ENCODE data around the gene ALDH18A1. TPM values are rescaled to one million over a fixed set of nuclear protein-coding genes. Genes with fewer than 3 reads are reported as not detected.

The ALDH18A1 gene
- total and polyA plus RNA-seq, 3 donors from 2014 or later: 25.0 to 32.5 (median 29.8) TPM

- TF ChIP-seq POLR2A (IDR thresholded peaks at IDR 0.05): no peak
- TF ChIP-seq CTCF (IDR thresholded peaks at IDR 0.05): no peak
- Histone ChIP-seq H3K36me3 (ENCODE audit: low read depth, missing control alignments) (no peaks in the 10 kb centered on the region), H3K27me3 (no peaks in the 10 kb centered on the region), H3K9me3 (no peaks in the 10 kb centered on the region), H3K4me1 (no peaks in the 10 kb centered on the region), H3K27ac (no peak overlapping the region), H3K4me3 (no peak overlapping the region)
- intact Hi-C loops (cut with DNase I; ENCODE audit: low total_unique reads): no loop called here
- WGBS, 2 donors: 100% methylated on average over 1 of the region's 1 CpG
- DNase-seq: no peak
Observed at GRCh38 chr10:95640891-95641315, 15.6 kb downstream of the ALDH18A1 start.

- no peaks in the 10 kb centered on the region for H3K27me3 ChIP-seq
- no peak overlapping the region for H3K27ac ChIP-seq
- WGBS, 2 donors: 98 to 99% methylated on average over 4 of the region's 4 CpGs
- intact Hi-C loops (cut with DNase I; ENCODE audit: low total_unique reads): no loop called here
- no peaks in the 10 kb centered on the region for H3K4me1 ChIP-seq
- DNase-seq: no peak
- H3K36me3 ChIP-seq (ENCODE audit: low read depth, missing control alignments): no peaks in the 10 kb centered on the region
- no peak for TF ChIP-seq CTCF (IDR thresholded peaks at IDR 0.05)
- TF ChIP-seq POLR2A (IDR thresholded peaks at IDR 0.05): no peak
- H3K9me3 ChIP-seq: no peaks in the 10 kb centered on the region
- no peak overlapping the region for H3K4me3 ChIP-seq
Observed at GRCh38 chr10:95637911-95638310, 18.6 kb downstream of the ALDH18A1 start.

GRCh38 chr10:95637140-95637539 lies 19.4 kb downstream of the ALDH18A1 start:
- Histone ChIP-seq H3K9me3 (no peaks in the 10 kb centered on the region), H3K4me1 (no peaks in the 10 kb centered on the region), H3K27me3 (no peaks in the 10 kb centered on the region), H3K36me3 (ENCODE audit: low read depth, missing control alignments) (no peaks in the 10 kb centered on the region), H3K27ac (no peak overlapping the region), H3K4me3 (no peak overlapping the region)
- no peak for DNase-seq
- intact Hi-C loops (cut with DNase I; ENCODE audit: low total_unique reads): no loop called here
- WGBS, 2 donors: 89 to 94% methylated on average over 10 of the region's 10 CpGs
- TF ChIP-seq POLR2A (IDR thresholded peaks at IDR 0.05) (no peak), CTCF (IDR thresholded peaks at IDR 0.05) (no peak)

DNA sequence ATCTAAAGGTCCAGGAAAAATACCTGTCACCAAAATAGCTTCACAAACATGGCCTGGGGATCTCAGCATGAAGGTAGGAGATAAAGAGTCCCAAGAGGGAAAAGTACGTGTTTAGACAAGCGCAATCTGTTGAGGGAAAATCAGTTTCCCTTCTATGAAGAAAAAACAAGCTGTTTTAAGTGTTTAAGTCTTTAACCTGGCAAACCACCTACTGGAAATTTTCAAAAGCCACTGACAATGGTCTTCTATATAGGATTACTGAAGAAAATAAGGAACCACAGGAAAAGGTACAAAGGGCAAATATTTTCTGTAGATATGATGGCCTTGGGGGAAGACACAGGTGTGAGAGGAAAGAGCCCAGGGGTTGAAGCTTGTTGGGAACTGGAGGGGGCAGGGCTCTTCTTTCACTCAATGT lies 21.2 kb downstream of the ALDH18A1 start:
- intact Hi-C loops (cut with DNase I; ENCODE audit: low total_unique reads): no loop called here
- 87 to 90% methylated on average over 2 of the region's 2 CpGs for WGBS, 2 donors
- no peak for DNase-seq
- H3K27me3 ChIP-seq: no peaks in the 10 kb centered on the region
- H3K27ac ChIP-seq: no peak overlapping the region
- no peaks in the 10 kb centered on the region for H3K9me3 ChIP-seq
- no peak overlapping the region for H3K4me3 ChIP-seq
- no peaks in the 10 kb centered on the region for H3K36me3 ChIP-seq (ENCODE audit: low read depth, missing control alignments)
- TF ChIP-seq CTCF (IDR thresholded peaks at IDR 0.05) (no peak), POLR2A (IDR thresholded peaks at IDR 0.05) (no peak)
- H3K4me1 ChIP-seq: no peaks in the 10 kb centered on the region

DNA sequence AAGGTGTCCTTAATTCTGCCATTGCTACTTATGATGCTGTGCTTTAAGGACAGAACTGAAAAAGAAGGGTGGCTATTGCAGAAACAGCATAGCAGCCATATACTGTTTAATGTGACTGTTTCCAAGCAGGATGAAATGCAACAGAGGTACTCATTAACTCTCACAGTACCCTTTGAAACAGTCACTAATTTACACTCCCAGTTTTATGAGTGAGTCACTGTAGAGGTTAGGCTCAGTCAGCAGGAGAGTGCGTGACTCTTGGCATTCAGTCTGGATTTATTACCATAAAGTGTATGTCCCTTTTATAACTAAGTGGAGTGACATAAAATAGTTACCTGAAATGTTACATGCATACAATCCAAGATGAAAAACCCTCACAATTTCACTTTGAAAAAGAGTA lies 27.7 kb downstream of the ALDH18A1 start:
- no peak overlapping the region for H3K4me3 ChIP-seq
- no peak overlapping the region for H3K27ac ChIP-seq
- H3K4me1 ChIP-seq: no peaks in the 10 kb centered on the region
- no peaks in the 10 kb centered on the region for H3K9me3 ChIP-seq
- no peak for DNase-seq
- no peaks in the 10 kb centered on the region for H3K27me3 ChIP-seq
- no peaks in the 10 kb centered on the region for H3K36me3 ChIP-seq (ENCODE audit: low read depth, missing control alignments)
- TF ChIP-seq CTCF (IDR thresholded peaks at IDR 0.05) (no peak), POLR2A (IDR thresholded peaks at IDR 0.05) (no peak)
- intact Hi-C loops (cut with DNase I; ENCODE audit: low total_unique reads): no loop called here
- 94 to 100% methylated on average over 1 of the region's 1 CpG for WGBS, 2 donors
